HEK293 (cell line): ENCODE results near the gene PPP1CA.
"Not testable (repeated sequence)": the region's sequence is repeated elsewhere in the genome, so short reads cannot be mapped to it uniquely, and the experiment has no call there.

Experiments used
- ATF2 ChIP-seq: fragments of 450-650 bp; formaldehyde crosslinking; IDR thresholded peaks from 2 replicates; pipeline ENCODE4 v1.5.1; 2016; ENCODE audit warnings: missing biosample characterization, missing genetic modification characterization, low read depth
- CTCF ChIP-seq: fragments of 450-650 bp; formaldehyde crosslinking; IDR thresholded peaks from 2 replicates; pipeline ENCODE4 v1.5.1; 2016; ENCODE audit warnings: missing biosample characterization, missing genetic modification characterization
- KLF1 ChIP-seq: fragments of 450-650 bp; formaldehyde crosslinking; IDR thresholded peaks from 2 replicates; pipeline ENCODE4 v1.5.1; 2016; ENCODE audit warnings: missing biosample characterization, missing genetic modification characterization
- RBAK ChIP-seq: fragments of 450-650 bp; formaldehyde crosslinking; IDR thresholded peaks from 2 replicates; pipeline ENCODE4 v1.5.1; 2016; ENCODE audit warnings: missing biosample characterization, missing genetic modification characterization
- REST ChIP-seq: fragments of 450-650 bp; formaldehyde crosslinking; IDR thresholded peaks from 2 replicates; pipeline ENCODE4 v1.5.1; 2016; ENCODE audit warnings: missing biosample characterization, missing genetic modification characterization
- YY1 ChIP-seq: fragments of 450-650 bp; formaldehyde crosslinking; IDR thresholded peaks from 2 replicates; pipeline ENCODE4 v1.5.1; 2018; ENCODE audit warnings: missing biosample characterization, missing genetic modification characterization
- ZBTB49 ChIP-seq: fragments of 450-650 bp; formaldehyde crosslinking; IDR thresholded peaks from 2 replicates; pipeline ENCODE4 v1.5.1; 2016; ENCODE audit warnings: missing biosample characterization, missing genetic modification characterization, low read depth
- ZBTB7A ChIP-seq: fragments of 450-650 bp; formaldehyde crosslinking; IDR thresholded peaks from 2 replicates; pipeline ENCODE4 v1.5.1; 2016; ENCODE audit warnings: low read depth, missing biosample characterization, missing genetic modification characterization
- ZNF362 ChIP-seq: fragments of 450-650 bp; formaldehyde crosslinking; IDR thresholded peaks from 2 replicates; pipeline ENCODE4 v1.5.1; 2016; ENCODE audit warnings: missing biosample characterization, missing genetic modification characterization
- ZSCAN30 ChIP-seq: fragments of 450-650 bp; IDR thresholded peaks from 2 replicates; pipeline ENCODE4 v1.5.1; 2018; ENCODE audit warnings: missing biosample characterization, mild to moderate bottlenecking, missing genetic modification characterization, moderate library complexity

- TF ChIP-seq CTCF; ZNF362 (tag by site-specific recombination); ZBTB49 (tag by site-specific recombination); ATF2 (tag by site-specific recombination); YY1 (tag by site-specific recombination); ZSCAN30 (tag by site-specific recombination); ZBTB7A (tag by site-specific recombination); RBAK (tag by site-specific recombination); REST (tag by site-specific recombination); KLF1 (tag by site-specific recombination): not testable (repeated sequence)
These were observed 658 bp upstream of the PPP1CA start for GRCh38 chr11:67402192-67402839.
